Measurements from ENCODE around the gene DPP4.

DNA sequence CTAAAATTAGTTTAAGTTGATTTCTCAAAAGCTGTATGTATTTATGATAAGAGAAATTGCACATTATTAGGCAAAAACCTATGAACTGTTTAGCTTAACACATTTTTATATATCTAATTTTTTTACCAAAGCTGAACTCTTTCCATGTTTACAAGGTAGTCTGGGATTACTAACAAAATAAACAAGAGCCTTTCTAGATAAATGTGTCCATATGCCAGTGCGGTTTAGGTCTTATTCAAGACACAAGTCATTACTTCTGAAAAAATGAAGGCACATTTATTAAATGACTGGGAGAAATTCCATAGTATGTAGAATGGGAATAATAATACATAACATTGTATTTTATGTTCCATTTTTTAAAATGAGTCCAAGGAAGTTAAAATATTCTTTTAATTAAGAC is 82.0 kb downstream of the DPP4 start:
- TF ChIP-seq, protein P1, sequence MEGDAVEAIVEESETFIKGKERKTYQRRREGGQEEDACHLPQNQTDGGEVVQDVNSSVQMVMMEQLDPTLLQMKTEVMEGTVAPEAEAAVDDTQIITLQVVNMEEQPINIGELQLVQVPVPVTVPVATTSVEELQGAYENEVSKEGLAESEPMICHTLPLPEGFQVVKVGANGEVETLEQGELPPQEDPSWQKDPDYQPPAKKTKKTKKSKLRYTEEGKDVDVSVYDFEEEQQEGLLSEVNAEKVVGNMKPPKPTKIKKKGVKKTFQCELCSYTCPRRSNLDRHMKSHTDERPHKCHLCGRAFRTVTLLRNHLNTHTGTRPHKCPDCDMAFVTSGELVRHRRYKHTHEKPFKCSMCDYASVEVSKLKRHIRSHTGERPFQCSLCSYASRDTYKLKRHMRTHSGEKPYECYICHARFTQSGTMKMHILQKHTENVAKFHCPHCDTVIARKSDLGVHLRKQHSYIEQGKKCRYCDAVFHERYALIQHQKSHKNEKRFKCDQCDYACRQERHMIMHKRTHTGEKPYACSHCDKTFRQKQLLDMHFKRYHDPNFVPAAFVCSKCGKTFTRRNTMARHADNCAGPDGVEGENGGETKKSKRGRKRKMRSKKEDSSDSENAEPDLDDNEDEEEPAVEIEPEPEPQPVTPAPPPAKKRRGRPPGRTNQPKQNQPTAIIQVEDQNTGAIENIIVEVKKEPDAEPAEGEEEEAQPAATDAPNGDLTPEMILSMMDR (IDR thresholded peaks at IDR 0.05), result no peak
- TF ChIP-seq EP300 (IDR thresholded peaks at IDR 0.05), result no peak
